Stimulated activated CD4-positive, alpha-beta T cell treated with anti-CD3 and anti-CD28 coated beads, Interleukin-1b, Interleukin-23, amount 100 ng/mL, for 1 hour (primary cell): ENCODE data around the gene FAM131C.
"Not testable (repeated sequence)": the region's sequence is repeated elsewhere in the genome, so short reads cannot be mapped to it uniquely, and the experiment has no call there.

Source experiments
- DNase-seq, 2 donors: peaks; one replicate each; pipeline ENCODE4 v3.0.0-alpha.2; 2020; ENCODE audit warnings: low read depth in 2 of 2

Gene FAM131C

GRCh38 chr1:16073490-16074119 lies at the start of gene FAM131C:
TSS of gene FAM131C (minus strand) at chr1:16073651. CDS start at chr1:16073442, 209 bp downstream.
- peak in 1 of 2 donors; percentile 16 for DNase-seq

GRCh38 chr1:16122916-16123315 lies 49.5 kb upstream of the FAM131C start:
- no peak for DNase-seq

- DNase-seq = no peak
Measured at GRCh38 chr1:16122350-16122881, 49.0 kb upstream of the FAM131C start.

GRCh38 chr1:16120940-16121410 lies 47.5 kb upstream of the FAM131C start:
- no peak for DNase-seq

GRCh38 chr1:16120407-16120806 lies 47.0 kb upstream of the FAM131C start:
- no peak for DNase-seq

GRCh38 chr1:16119926-16120325 lies 46.5 kb upstream of the FAM131C start:
- no peak for DNase-seq

GRCh38 chr1:16119504-16119903 lies 46.1 kb upstream of the FAM131C start:
- no peak for DNase-seq

- DNase-seq = no peak
Measured at GRCh38 chr1:16118706-16119105, 45.3 kb upstream of the FAM131C start.

- no peak for DNase-seq
Measured at GRCh38 chr1:16117936-16118335, 44.5 kb upstream of the FAM131C start.

- DNase-seq = no peak
Measured at GRCh38 chr1:16117369-16117768, 43.9 kb upstream of the FAM131C start.

- DNase-seq = no peak
Measured at GRCh38 chr1:16116625-16117024, 43.2 kb upstream of the FAM131C start.

- DNase-seq = no peak
Measured at GRCh38 chr1:16116002-16116401, 42.6 kb upstream of the FAM131C start.

- DNase-seq = no peak
Measured at GRCh38 chr1:16115468-16115983, 42.1 kb upstream of the FAM131C start.

- DNase-seq = no peak
Measured at GRCh38 chr1:16114527-16115467, 41.3 kb upstream of the FAM131C start.

- no peak for DNase-seq
Measured at GRCh38 chr1:16112596-16113555, 39.4 kb upstream of the FAM131C start.

GRCh38 chr1:16111771-16112595 lies 38.5 kb upstream of the FAM131C start:
- no peak for DNase-seq

GRCh38 chr1:16110884-16111283 lies 37.4 kb upstream of the FAM131C start:
- no peak for DNase-seq

GRCh38 chr1:16110456-16110855 lies 37.0 kb upstream of the FAM131C start:
- no peak for DNase-seq

- DNase-seq = no peak
Measured at GRCh38 chr1:16109571-16109970, 36.1 kb upstream of the FAM131C start.

GRCh38 chr1:16107039-16107438 lies 33.6 kb upstream of the FAM131C start:
- not testable (repeated sequence) for DNase-seq
